NCI-H1930 (cell line): Measurements from ENCODE around the gene FAM131C.
A peak's percentile ranks its signal among the peaks of the same experiment; 100 is the strongest.

Experiments used
- DNase-seq, 2 experiments: peaks; one replicate each; lab custom pipeline; 2025; lab: John Stamatoyannopoulos, UW

Gene FAM131C

DNA sequence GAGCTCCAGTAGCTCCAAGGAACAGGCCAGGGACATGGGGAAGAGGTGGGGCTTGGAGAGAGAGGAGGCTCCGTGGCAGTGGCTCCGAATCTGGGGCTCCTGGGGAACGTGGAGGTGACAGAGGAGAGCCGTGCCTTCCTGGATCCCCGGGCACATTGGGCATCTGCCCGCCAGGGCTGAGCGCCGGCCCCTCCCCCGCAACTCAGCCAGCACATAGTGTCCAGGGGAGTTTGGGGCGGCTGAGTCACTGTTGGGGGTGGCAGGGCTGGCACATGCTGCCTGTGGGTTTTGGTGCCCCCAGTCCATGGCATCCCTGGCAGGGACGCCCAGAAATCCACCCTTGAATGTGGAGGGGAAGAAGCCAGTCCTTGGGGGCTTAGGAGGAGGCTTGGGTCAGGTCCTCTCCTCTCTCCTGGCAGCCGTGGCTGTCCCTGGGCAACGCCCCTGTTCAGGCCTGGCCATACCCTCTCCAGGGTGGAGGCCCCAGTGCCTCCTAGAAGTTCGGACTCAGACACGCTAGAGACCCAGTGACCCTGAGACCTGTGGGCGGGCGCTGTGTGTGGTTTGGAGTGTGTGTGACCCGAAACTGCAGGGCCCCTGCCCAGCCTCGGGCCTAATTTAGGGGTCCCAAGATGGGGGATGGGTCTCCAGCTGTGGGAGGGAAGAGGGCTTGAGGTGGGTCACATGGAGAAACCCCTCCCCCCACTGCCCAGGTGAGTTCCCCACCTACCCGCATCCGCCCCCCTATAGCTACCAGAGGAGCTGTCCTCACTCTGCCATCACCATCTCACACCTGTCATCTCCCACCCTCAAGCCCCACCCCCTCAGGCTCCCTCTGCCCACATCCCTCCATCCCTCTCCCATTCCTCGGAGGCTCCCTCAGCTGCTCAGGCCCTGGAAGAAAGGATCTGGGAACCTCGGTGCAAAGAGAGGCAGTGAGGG lies 57.2 kb downstream of the FAM131C start:
- no peak for DNase-seq

DNA sequence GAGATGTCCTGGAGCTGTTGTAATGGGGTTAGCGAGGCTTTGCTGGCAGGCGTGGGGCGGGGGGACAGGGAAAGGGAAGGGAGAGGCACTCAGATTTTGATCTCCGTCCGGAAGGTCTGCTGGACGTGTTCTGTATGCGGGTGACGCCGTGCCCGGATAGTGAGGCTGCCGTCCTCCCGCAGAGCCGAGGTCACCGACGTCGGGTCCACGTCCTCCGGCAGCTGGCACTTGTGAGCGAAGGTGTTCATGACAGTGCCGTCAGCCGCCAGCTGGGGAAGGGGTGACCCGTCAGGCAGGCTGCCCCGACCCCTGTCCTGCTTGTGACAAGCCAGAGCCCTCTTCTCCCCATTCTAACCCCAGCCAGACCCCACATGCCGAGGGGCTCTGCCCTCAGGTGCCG lies 58.0 kb downstream of the FAM131C start:
- no peak for DNase-seq

DNA sequence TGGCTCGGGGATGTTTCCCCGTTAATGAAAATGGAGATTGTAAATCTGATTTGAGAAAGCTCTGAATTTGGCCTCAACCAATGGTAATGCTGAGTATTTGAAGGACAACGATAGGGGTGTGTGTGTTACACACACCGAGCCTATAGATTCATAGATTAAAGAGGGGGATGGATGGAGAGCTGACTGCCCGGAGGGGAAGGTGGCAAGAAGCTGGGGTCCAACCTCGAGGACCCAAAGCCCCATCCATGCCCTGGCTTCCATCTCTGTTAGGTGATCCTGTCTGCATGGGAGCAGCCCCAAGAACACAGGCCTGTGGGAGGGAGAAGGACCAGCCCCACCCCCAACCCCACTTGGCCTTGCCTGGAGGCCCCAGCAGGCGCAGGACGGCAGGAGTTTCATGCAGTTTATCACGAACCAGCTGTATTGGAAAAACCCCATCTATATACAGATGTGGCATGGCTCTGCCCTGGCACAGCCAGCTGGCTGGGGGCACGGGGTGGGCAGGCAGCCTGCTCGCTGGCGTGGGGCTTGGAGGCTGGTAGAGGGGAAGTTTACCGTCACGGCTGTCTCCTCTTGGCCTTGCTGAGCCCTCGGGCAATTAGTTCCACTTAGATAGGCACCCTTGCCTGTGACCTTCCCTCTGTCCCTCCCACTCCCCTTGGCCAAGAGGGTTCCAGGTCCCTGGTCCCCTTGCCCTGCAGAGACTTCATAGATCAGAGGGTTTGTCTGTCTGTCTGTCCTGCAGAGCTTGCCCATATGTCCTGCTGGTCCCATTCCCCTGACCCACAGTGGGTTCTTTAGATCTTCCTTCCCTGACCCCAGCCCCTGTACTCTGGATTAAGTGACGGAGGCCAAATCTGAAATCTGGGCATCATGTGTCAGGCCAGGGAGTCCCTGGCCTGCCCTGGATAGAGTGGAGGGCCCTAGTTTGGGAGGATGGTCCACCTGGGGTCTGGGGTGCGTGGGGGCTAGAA lies 58.7 kb downstream of the FAM131C start:
- no peak for DNase-seq

DNA sequence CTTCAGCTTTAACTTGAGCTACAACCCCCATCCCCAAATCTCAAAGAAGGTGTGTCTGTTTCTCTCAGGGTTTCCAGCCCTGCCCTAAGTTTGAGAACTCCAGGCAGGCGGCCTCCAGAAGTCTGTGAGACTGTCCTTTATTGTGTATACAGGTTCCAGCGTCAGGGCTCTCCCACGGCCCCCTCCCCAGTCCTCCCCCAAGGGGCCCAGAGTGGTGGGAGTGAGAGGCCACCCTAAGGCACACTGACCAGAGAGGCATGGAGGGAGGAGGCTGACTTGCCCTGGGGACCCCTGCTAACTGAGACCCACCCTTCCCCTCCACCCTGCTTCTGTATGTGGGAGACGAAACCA lies 59.6 kb downstream of the FAM131C start:
- no peak for DNase-seq

- DNase-seq = no peak
Measured at GRCh38 chr1:16013220-16013907, 60.1 kb downstream of the FAM131C start.

- no peak for DNase-seq
Measured at GRCh38 chr1:16012590-16013219, 60.7 kb downstream of the FAM131C start.

- DNase-seq = no peak
Measured at GRCh38 chr1:16011936-16012589, 61.4 kb downstream of the FAM131C start.

GRCh38 chr1:16010837-16011236 lies 62.6 kb downstream of the FAM131C start:
- DNase-seq = no peak

DNA sequence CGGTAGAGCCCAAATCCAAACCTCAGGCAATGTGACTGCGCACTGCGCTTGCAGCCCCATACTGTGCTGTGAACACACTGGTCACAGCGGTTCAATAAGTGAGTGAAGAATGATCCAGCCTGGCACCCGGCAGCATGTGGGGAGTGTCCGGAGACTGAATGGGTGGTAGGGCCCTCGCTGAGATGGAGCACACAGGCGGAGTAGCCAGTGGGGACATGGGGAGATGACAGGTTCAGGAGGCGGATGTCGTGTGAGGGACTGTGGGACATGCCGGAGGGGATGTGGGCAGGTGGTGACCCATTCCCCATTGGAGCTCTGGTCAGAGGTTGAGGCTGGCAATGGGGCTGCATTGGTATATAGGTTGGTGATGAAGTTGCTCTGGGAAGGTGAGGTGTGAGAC lies 63.8 kb downstream of the FAM131C start:
- no peak for DNase-seq

- DNase-seq = peak; percentile 53 to 59
Measured at GRCh38 chr1:16009030-16009460, 64.4 kb downstream of the FAM131C start.
